Keratinocyte (primary cell): ENCODE results near the gene HPCAL1. TPM values are rescaled to one million over a fixed set of nuclear protein-coding genes. Genes with fewer than 3 reads are reported as not detected.

Experiments used
- DNase-seq: peaks from one replicate; pipeline ENCODE4 v3.0.0-alpha.2; 2011; ENCODE audit warnings: low read depth, missing footprints, low spot score
- FAIRE-seq: peaks from 2 replicates; lab custom pipeline; 2011; peaks lifted over from hg19 to GRCh38; lab: Jason Lieb, UNC
- H2AFZ ChIP-seq: 2 replicates; pipeline ENCODE4 v1.6.0; 2012; ENCODE audit warnings: low read length, control low read depth, inconsistent platforms; ENCODE audit not compliant: control insufficient read depth
- H3K27ac ChIP-seq: 2 replicates; pipeline ENCODE4 v1.5.1; 2011; ENCODE audit warnings: low read length; ENCODE audit not compliant: control insufficient read depth, insufficient read depth
- H3K27me3 ChIP-seq: 3 replicates; pipeline ENCODE4 v1.6.0; 2011; ENCODE audit warnings: low read length; ENCODE audit not compliant: control insufficient read depth, insufficient read depth; ENCODE audit errors: extremely low read depth
- H3K36me3 ChIP-seq, 2 experiments: 2 replicates in 1 of 2; 3 replicates in 1 of 2; pipeline ENCODE4 v1.5.1; 2011; ENCODE audit warnings: low read length in 2 of 2, mild to moderate bottlenecking in 1 of 2; ENCODE audit not compliant: control insufficient read depth in 2 of 2, insufficient read depth in 2 of 2; ENCODE audit errors: extremely low read depth in 1 of 2
- H3K4me1 ChIP-seq: 3 replicates; pipeline ENCODE4 v1.5.1; 2011; ENCODE audit warnings: low read length; ENCODE audit not compliant: control insufficient read depth, insufficient read depth; ENCODE audit errors: extremely low read depth
- H3K4me2 ChIP-seq: 3 replicates; pipeline ENCODE4 v1.6.0; 2011; ENCODE audit warnings: low read depth, low read length; ENCODE audit not compliant: control insufficient read depth, insufficient read depth; ENCODE audit errors: extremely low read depth
- H3K4me3 ChIP-seq, 3 experiments: fragments of 200-600 bp in 1 of 3; sonication (generic) in 1 of 3; 2 replicates in 2 of 3; 3 replicates in 1 of 3; pipeline ENCODE4 v1.5.1; 2011 to 2016; ENCODE audit warnings: low read length in 3 of 3, mild to moderate bottlenecking in 3 of 3, control low read depth in 2 of 3, inconsistent platforms in 1 of 3, low read depth in 1 of 3, mixed read lengths in 1 of 3, mixed run types in 1 of 3, moderate library complexity in 1 of 3; ENCODE audit not compliant: control insufficient read depth in 2 of 3, insufficient read depth in 2 of 3; ENCODE audit errors: extremely low read depth in 1 of 3
- H3K79me2 ChIP-seq: 2 replicates; pipeline ENCODE4 v1.6.0; 2012; ENCODE audit warnings: low read length; ENCODE audit not compliant: control insufficient read depth, insufficient read depth
- H3K9ac ChIP-seq: 3 replicates; pipeline ENCODE4 v1.6.0; 2011; ENCODE audit warnings: low read length; ENCODE audit not compliant: control insufficient read depth, insufficient read depth; ENCODE audit errors: extremely low read depth
- H3K9me1 ChIP-seq: 3 replicates; pipeline ENCODE4 v1.6.0; 2011; ENCODE audit warnings: low read length; ENCODE audit not compliant: control insufficient read depth, insufficient read depth; ENCODE audit errors: extremely low read depth
- H3K9me3 ChIP-seq: 2 replicates; pipeline ENCODE4 v1.5.1; 2012; ENCODE audit warnings: low read depth, low read length; ENCODE audit not compliant: control insufficient read depth
- H4K20me1 ChIP-seq: 3 replicates; pipeline ENCODE4 v1.6.0; 2011; ENCODE audit warnings: low read length; ENCODE audit not compliant: control insufficient read depth, insufficient read depth; ENCODE audit errors: extremely low read depth
- EZH2 ChIP-seq: IDR thresholded peaks from one replicate; pipeline ENCODE4 v1.6.1; 2012; ENCODE audit warnings: inconsistent platforms, mild to moderate bottlenecking, low read length, moderate library complexity
- dilution Hi-C: fragments of 300-500 bp; cut with MboI; formaldehyde crosslinking; loops from one replicate; pipeline ENCODE4 v1.7.0; 2020; ENCODE audit warnings: low sequenced_read_pairs; ENCODE audit not compliant: extremely low pct_ligation_motif_present
- polyA plus RNA-seq, 5 experiments: library from polyadenylated mRNA; depleted of rRNA in 3 of 5; stranded (reverse) in 3 of 5; stranded (forward) in 1 of 5; unstranded in 1 of 5; fragments of >200 nt; gene quantifications; 1 replicate in 1 of 5; 2 replicates in 3 of 5; 3 replicates in 1 of 5; pipeline versions ENCODE4 v1.2.1 to v1.2.3, GENCODE V29; 2011 to 2012; ENCODE audit warnings: missing spikeins in 2 of 5, low read depth in 1 of 5, low replicate concordance in 1 of 5
- TF ChIP-seq, protein P1 (sequence below), 3 experiments: IDR thresholded peaks in 1 of 3; conservative IDR thresholded peaks in 1 of 3; optimal IDR thresholded peaks in 1 of 3; 2 replicates in 2 of 3; 3 replicates in 1 of 3; pipeline versions ENCODE3 to v1.5.1; 2011; ENCODE audit warnings: low read length in 3 of 3, mild to moderate bottlenecking in 3 of 3, moderate library complexity in 2 of 3, control low read depth in 1 of 3, inconsistent platforms in 1 of 3; ENCODE audit not compliant: insufficient read depth in 2 of 3; ENCODE audit errors: extremely low read depth in 1 of 3

HPCAL1 gene
- polyA plus RNA-seq, 1 donor (not counting 4 experiments of a cell fraction or from before 2014, with no cell fraction given) = 18.0 TPM

DNA sequence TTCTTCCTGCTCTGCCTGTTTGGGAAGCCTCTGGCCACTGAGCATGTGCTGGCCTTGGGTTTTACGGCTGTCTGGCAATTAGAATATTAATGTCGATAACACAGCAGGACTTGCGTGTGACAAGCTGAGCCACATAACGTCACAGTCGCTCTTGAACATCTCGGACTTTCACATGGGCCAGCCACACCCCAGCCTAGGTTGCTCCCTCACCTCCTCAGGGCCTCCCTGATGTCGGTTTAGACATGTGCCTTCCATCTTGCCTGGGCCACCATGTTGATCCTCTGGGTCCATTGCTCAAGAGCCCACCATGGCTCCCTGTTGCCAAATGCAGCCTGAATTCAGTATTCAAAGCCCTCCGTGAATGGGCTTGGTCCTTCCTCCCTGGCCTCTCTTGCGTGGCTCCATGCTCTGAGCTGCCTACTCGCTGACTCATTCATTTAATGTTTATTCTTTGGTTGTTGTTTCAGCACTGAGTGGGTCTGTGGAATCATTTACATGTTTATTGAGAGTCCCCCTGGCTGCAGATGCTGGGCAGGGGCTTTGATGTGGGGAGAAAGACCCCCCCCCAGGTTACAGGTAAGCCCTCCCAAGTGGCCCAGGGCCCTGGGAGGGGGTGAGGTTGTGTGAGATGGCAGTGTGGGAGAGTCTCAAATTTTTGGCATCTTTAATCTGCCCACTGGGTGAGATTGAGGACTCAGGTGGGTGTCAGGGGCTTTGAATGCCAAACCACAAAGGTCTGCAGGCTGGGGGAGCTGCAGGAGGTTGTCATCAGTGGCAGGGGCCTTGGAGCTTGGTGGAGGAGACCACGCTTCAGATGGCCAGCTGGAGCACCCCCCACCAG, 83.4 kb downstream of the HPCAL1 start:
- no peak for DNase-seq
- Histone ChIP-seq H3K9ac (no peak overlapping the region), H2AFZ (no peak overlapping the region), H3K9me1 (peaks cover 3% of the 10 kb centered on the region), H3K9me3 (no peaks in the 10 kb centered on the region), H3K4me1 (peaks cover 20% of the 10 kb centered on the region), H3K4me3 (no peak overlapping the region), H3K27ac (no peak overlapping the region), H4K20me1 (peaks cover 5% of the 10 kb centered on the region), H3K79me2 (peaks cover 12% of the 10 kb centered on the region), H3K36me3 (no peaks in the 10 kb centered on the region), H3K27me3 (no peaks in the 10 kb centered on the region), H3K4me2 (no peak overlapping the region)
- dilution Hi-C loops = no loop called here
- no peak for FAIRE-seq
- TF ChIP-seq, protein P1, sequence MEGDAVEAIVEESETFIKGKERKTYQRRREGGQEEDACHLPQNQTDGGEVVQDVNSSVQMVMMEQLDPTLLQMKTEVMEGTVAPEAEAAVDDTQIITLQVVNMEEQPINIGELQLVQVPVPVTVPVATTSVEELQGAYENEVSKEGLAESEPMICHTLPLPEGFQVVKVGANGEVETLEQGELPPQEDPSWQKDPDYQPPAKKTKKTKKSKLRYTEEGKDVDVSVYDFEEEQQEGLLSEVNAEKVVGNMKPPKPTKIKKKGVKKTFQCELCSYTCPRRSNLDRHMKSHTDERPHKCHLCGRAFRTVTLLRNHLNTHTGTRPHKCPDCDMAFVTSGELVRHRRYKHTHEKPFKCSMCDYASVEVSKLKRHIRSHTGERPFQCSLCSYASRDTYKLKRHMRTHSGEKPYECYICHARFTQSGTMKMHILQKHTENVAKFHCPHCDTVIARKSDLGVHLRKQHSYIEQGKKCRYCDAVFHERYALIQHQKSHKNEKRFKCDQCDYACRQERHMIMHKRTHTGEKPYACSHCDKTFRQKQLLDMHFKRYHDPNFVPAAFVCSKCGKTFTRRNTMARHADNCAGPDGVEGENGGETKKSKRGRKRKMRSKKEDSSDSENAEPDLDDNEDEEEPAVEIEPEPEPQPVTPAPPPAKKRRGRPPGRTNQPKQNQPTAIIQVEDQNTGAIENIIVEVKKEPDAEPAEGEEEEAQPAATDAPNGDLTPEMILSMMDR (optimal IDR thresholded peaks at IDR 0.05 in 1 of 3, IDR thresholded peaks at IDR 0.05 in 1 of 3, conservative IDR thresholded peaks at IDR 0.05 in 1 of 3; ENCODE audit: extremely low read depth in 1 of 3, insufficient read depth in 2 of 3, low read length in 3 of 3) = no peak
- TF ChIP-seq EZH2 = no peak

DNA sequence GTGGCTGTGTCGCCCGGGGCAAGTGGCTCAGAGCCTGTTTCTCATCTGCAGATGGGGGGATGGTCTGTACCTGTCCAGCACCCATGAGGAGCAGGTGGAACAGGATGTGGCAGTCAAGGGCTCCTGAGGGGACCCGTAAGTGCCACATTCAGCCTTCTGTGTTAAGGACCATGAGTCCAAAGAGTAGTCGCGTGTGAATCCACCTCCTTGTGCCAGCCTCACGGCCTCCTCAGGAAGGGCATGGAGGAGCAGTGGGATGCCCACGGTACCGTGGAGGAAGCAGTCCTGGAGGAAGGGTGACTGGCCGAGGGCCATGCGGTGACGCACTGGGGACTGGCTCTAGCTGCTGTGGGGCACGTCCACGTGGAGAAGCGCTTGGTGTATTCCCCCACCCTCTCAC, 84.3 kb downstream of the HPCAL1 start:
- H3K4me2 ChIP-seq = no peak overlapping the region
- TF ChIP-seq, protein P1 (optimal IDR thresholded peaks at IDR 0.05 in 1 of 3, IDR thresholded peaks at IDR 0.05 in 1 of 3, conservative IDR thresholded peaks at IDR 0.05 in 1 of 3; ENCODE audit: extremely low read depth in 1 of 3, insufficient read depth in 2 of 3, low read length in 3 of 3) = no peak
- TF ChIP-seq EZH2 = no peak
- FAIRE-seq (no peak), DNase-seq (no peak)
- H3K79me2 ChIP-seq = peaks cover 12% of the 10 kb centered on the region
- H4K20me1 ChIP-seq = peaks cover 4% of the 10 kb centered on the region
- H3K9me1 ChIP-seq = peaks cover 3% of the 10 kb centered on the region
- no peak overlapping the region for H2AFZ ChIP-seq
- H3K27ac ChIP-seq = no peak overlapping the region
- H3K4me3 ChIP-seq = no peak overlapping the region
- H3K9ac ChIP-seq = no peak overlapping the region
- dilution Hi-C loops = no loop called here
- no peaks in the 10 kb centered on the region for H3K36me3 ChIP-seq
- no peaks in the 10 kb centered on the region for H3K9me3 ChIP-seq
- peaks cover 23% of the 10 kb centered on the region for H3K4me1 ChIP-seq
- H3K27me3 ChIP-seq = no peaks in the 10 kb centered on the region
